Measurements from ENCODE around the gene LRRK1.

Gene LRRK1

DNA sequence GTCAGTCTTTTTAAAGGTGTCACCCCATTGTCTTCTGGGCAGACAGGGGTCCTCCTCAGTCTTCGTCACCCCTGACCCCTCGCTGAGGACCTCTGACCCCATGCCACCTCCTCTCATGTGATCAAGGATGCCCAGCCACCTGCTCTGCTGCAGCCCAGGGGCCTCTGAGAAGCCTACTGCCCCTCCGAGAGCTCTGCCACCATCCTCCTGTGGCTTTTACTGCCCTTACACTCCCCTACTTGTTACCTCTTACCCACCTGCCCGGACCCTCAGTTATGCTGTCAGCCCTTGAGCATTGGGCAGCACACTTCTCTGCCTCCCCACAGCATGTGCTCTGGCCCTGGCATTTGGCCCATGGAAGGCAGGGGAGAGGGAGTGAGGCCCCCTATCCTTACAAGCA lies 123.2 kb downstream of the LRRK1 start:
- no peak for DNase-seq (ENCODE audit: low read depth in 3 of 3)

DNA sequence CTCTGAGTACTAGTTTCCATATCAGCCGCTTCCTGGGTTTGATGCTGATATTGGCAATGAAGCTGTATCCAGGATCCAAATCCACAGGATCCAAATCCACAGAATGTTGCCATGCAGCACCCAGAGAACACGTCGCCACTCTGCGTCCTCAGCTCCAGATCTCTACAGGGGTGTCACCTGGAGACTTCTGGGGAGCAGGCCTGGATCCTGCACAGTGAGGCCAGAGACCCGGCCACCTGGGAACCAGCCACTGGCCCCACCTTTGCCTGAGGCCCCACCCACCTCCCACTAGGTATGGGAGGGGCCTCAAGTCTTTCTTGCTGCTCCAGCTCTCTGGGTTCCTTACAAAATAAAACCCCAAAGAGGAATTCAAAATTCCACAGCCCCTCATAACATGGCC lies 123.9 kb downstream of the LRRK1 start:
- no peak for DNase-seq (ENCODE audit: low read depth in 3 of 3)

- DNase-seq (ENCODE audit: low read depth in 3 of 3): no peak
Measured at GRCh38 chr15:101043911-101044624, 124.9 kb downstream of the LRRK1 start.

GRCh38 chr15:101044625-101045235 lies 125.6 kb downstream of the LRRK1 start:
- no peak for DNase-seq (ENCODE audit: low read depth in 3 of 3)

DNA sequence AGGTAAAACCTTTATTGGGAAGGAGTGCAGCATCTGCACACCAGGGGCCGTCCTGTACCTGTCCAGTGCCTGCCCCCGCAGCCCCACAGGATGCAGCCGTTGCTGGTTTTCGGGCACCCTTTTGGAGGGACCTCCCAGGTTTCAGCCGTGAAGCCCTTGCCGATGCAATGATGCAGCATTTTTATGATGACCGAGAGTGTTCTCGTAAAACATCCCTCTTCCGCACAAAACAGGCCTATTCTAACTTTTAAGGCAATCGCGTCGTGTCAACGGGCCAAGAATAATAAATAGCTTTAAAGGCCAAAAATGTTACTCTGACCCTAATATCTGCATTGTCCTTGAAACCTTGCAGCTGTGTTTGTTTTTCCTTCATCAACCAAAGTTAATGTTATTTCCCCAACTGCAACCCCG lies 126.1 kb downstream of the LRRK1 start:
- no peak for DNase-seq (ENCODE audit: low read depth in 3 of 3)

DNA sequence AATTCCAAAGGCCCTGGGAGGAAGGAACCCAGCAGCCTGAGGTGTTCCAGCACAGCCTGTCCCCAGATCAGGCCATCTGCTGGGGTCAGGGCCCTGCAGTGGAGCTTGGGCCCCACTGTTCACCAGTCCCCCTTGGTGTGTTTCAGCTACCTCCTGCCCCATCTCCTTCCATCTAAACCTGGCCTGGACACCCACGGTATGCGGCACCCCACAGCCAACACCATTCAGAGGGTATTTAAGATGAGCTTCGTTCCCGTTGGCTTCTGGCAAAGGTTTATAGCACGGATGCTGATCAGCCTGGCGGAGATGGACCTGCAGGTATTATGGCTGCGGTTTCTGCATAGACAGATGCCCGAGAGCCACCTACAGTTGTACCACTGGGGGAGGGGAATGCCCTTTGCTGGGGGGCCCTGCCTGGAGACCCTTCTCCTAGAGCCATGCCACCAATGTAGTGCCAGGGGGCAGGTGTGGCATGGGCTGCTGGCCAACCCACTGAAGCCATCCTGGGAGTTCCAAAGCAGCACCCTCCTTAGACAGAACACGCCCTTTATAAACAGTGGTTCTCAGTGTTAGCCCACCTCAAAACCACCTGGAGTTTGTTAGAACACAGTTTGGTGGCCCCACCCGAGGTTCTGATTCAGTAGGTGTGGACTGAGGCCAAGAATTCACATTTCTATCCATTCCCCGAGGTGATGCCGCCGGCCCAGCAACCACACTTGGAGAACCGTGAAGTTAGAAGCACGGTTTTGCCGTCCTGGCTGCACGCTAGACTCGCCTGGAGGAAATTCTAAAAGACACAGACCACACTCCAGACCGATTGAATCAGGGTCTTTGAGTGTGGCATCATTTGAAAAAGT lies 126.9 kb downstream of the LRRK1 start:
- DNase-seq (ENCODE audit: low read depth in 3 of 3): no peak

- no peak for DNase-seq (ENCODE audit: low read depth in 3 of 3)
Measured at GRCh38 chr15:101046826-101047225, 127.7 kb downstream of the LRRK1 start.

DNA sequence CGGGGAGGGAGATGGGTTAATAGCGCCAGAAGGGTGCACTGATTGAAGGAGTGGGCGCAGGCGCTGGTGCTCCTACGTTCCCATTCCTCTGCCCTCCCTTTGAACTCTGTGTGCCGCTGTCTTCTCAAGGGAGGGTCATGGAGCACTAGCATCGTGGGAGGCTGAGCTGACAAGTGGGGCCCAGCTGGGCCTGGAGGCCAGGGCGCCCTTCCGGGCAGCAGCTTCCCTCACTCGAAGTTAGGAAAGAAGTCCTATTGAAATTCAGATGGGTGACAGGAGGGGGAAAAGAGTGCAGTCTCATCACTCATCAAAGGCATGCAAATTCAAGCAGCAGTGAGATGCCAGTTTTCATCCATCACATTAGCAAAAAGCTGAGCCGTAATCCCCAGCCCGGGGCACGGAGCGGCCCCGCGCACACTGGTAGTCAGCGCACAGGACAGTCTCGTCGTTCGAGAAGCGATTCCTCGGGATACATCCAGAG lies 128.2 kb downstream of the LRRK1 start:
- DNase-seq (ENCODE audit: low read depth in 3 of 3): no peak

GRCh38 chr15:101048176-101048575 lies 129.0 kb downstream of the LRRK1 start:
- DNase-seq (ENCODE audit: low read depth in 3 of 3): no peak

DNA sequence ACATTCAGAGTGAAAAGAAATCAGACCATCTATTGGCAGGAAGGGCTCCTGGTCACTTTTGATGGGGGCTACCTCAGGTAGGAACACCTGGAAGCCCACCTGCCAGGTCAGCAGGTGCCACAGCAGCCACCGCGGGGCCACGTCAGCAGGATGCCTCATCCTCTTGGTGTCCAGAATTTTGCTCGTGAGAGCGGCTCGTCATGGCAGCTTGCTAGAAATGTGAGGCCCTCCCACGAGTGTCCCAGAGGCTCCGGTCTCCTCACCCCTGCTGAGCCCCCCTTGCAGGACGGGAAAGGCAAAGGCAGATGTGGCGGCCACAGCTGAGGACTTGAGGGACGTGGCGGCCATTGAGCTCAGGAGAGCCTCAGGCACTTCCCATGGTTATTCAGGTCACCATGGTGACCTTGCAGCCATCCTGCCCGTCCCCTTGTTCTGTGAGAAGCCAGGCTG lies 129.4 kb downstream of the LRRK1 start:
- no peak for DNase-seq (ENCODE audit: low read depth in 3 of 3)

DNA sequence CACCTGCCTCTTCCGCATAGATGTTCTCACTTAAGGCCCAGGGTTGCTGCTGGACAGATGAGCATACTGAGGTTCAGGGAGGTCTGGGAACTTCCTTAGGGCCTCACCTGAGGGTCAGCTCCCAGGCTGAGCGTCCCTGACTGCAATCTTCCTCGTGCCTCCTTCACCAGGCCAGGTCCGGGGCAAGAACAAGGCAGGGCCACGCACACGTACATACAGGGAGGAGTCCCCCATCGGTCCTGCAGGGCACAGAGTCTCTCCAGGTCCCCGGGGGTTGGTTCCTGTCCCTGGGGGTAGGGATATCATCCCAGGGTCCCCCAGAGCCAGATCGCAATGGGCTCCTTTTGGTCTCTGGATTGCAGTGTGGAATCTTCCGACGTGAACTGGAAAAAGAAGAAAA lies 130.1 kb downstream of the LRRK1 start:
- DNase-seq (ENCODE audit: low read depth in 3 of 3): no peak

GRCh38 chr15:101049856-101050622 lies 130.9 kb downstream of the LRRK1 start:
- DNase-seq (ENCODE audit: low read depth in 3 of 3): no peak

- DNase-seq (ENCODE audit: low read depth in 3 of 3): no peak
Measured at GRCh38 chr15:101050623-101051290, 131.6 kb downstream of the LRRK1 start.

GRCh38 chr15:101051291-101052030 lies 132.3 kb downstream of the LRRK1 start:
- no peak for DNase-seq (ENCODE audit: low read depth in 3 of 3)

- no peak for DNase-seq (ENCODE audit: low read depth in 3 of 3)
Measured at GRCh38 chr15:101052031-101052620, 133.0 kb downstream of the LRRK1 start.

DNA sequence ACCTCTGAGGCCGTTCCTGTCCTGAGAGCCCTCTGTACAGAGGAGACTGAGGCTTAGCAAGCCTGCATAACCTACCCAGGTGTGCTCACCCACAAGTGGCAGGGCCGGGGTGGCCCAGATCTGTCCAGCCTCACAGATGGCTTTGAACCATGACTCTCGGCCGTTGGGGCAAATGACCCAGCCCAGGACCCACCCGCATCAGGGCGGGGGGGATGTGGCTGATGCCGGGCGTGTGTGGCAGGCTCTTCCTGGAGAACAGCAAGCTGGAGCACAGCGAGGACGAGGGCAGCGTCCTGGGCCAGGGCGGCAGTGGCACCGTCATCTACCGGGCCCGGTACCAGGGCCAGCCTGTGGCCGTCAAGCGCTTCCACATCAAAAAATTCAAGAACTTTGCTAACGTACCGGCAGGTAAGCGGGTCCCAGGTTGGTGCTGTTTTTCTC lies 133.5 kb downstream of the LRRK1 start:
- no peak for DNase-seq (ENCODE audit: low read depth in 3 of 3)

GRCh38 chr15:101053261-101053660 lies 134.1 kb downstream of the LRRK1 start:
- no peak for DNase-seq (ENCODE audit: low read depth in 3 of 3)

- DNase-seq (ENCODE audit: low read depth in 3 of 3): no peak
Measured at GRCh38 chr15:101054116-101054515, 135.0 kb downstream of the LRRK1 start.

- DNase-seq (ENCODE audit: low read depth in 3 of 3): no peak
Measured at GRCh38 chr15:101054991-101055390, 135.8 kb downstream of the LRRK1 start.

- DNase-seq (ENCODE audit: low read depth in 3 of 3): no peak
Measured at GRCh38 chr15:101055411-101055810, 136.3 kb downstream of the LRRK1 start.
